Neuronal stem cell (in vitro differentiated cells): ENCODE results near the gene PRDX2.

Source experiments
- DNase-seq: peaks from one replicate; pipeline ENCODE4 v3.0.0-alpha.2; 2013; ENCODE audit warnings: low spot score
- H2AFZ ChIP-seq: one replicate; pipeline ENCODE4 v1.6.1; 2013; ENCODE audit warnings: mild to moderate bottlenecking, low read length, inconsistent platforms
- H2AK5ac ChIP-seq: 2 replicates; pipeline ENCODE4 v1.6.1; 2013; ENCODE audit warnings: low read depth, mild to moderate bottlenecking, inconsistent platforms, low read length, moderate library complexity, mixed read lengths
- H2BK120ac ChIP-seq: 2 replicates; pipeline ENCODE4 v1.6.1; 2013; ENCODE audit warnings: low read depth, mild to moderate bottlenecking, inconsistent platforms, low read length, moderate library complexity, mixed read lengths
- H2BK12ac ChIP-seq: one replicate; pipeline ENCODE4 v1.6.1; 2013; ENCODE audit warnings: low read length, inconsistent platforms
- H2BK15ac ChIP-seq: 2 replicates; pipeline ENCODE4 v1.6.1; 2013; ENCODE audit warnings: mild to moderate bottlenecking, low read length, inconsistent platforms, mixed read lengths
- H2BK5ac ChIP-seq: one replicate; pipeline ENCODE4 v1.6.1; 2013; ENCODE audit warnings: inconsistent platforms, mild to moderate bottlenecking, low read length, moderate library complexity
- H3K14ac ChIP-seq: one replicate; pipeline ENCODE4 v1.6.1; 2013; ENCODE audit warnings: low read length, inconsistent platforms
- H3K18ac ChIP-seq: 2 replicates; pipeline ENCODE4 v1.6.1; 2013; ENCODE audit warnings: low read length, inconsistent platforms
- H3K23ac ChIP-seq: 2 replicates; pipeline ENCODE4 v1.6.1; 2013; ENCODE audit warnings: low read depth, mild to moderate bottlenecking, mixed read lengths, low read length, inconsistent platforms; ENCODE audit not compliant: poor library complexity
- H3K27ac ChIP-seq: replicated peaks from 3 replicates; pipeline ENCODE4 v1.5.1; 2013; ENCODE audit warnings: low read length, inconsistent platforms
- H3K27me3 ChIP-seq, 3 experiments: 2 replicates each; pipeline ENCODE4 v1.6.1; 2013; ENCODE audit warnings: low read length in 3 of 3, mild to moderate bottlenecking in 2 of 3, inconsistent platforms in 1 of 3, low read depth in 1 of 3, mixed read lengths in 1 of 3, moderate library complexity in 1 of 3; ENCODE audit not compliant: control insufficient read depth in 3 of 3, insufficient read depth in 3 of 3
- H3K36me3 ChIP-seq, 2 donors: replicated peaks in 1 of 2; 2 replicates each; pipeline ENCODE4 v1.6.1; 2013; ENCODE audit warnings: low read length in 2 of 2; ENCODE audit not compliant: control insufficient read depth in 2 of 2, insufficient read depth in 2 of 2
- H3K4ac ChIP-seq: 2 replicates; pipeline ENCODE4 v1.6.1; 2013; ENCODE audit warnings: inconsistent platforms, mild to moderate bottlenecking, low read length, moderate library complexity
- H3K4me1 ChIP-seq, 2 donors: 1 replicate in 1 of 2; 2 replicates in 1 of 2; pipeline ENCODE4 v1.6.1; 2013; ENCODE audit warnings: low read length in 2 of 2, low read depth in 1 of 2; ENCODE audit not compliant: control insufficient read depth in 2 of 2, insufficient read depth in 1 of 2
- H3K4me2 ChIP-seq: one replicate; pipeline ENCODE4 v1.6.1; 2013; ENCODE audit warnings: mild to moderate bottlenecking, low read length, inconsistent platforms; ENCODE audit not compliant: insufficient read depth, poor library complexity, severe bottlenecking
- H3K4me3 ChIP-seq, 2 donors: 2 replicates each; pipeline ENCODE4 v1.5.1; 2013; ENCODE audit warnings: low read length in 2 of 2, mild to moderate bottlenecking in 2 of 2, inconsistent platforms in 1 of 2, moderate library complexity in 1 of 2
- H3K79me1 ChIP-seq: one replicate; pipeline ENCODE4 v1.6.1; 2013; ENCODE audit warnings: low read depth, mild to moderate bottlenecking, inconsistent platforms, low read length, moderate library complexity
- H3K9ac ChIP-seq: one replicate; pipeline ENCODE4 v1.6.1; 2013; ENCODE audit warnings: mild to moderate bottlenecking, low read depth, low read length, inconsistent platforms; ENCODE audit not compliant: poor library complexity
- H3K9me3 ChIP-seq, 2 donors: replicated peaks in 1 of 2; 2 replicates each; pipeline versions ENCODE3 to v1.6.1; 2013; ENCODE audit warnings: low read length in 2 of 2, mild to moderate bottlenecking in 2 of 2, inconsistent platforms in 1 of 2, low read depth in 1 of 2, mixed read lengths in 1 of 2, moderate library complexity in 1 of 2; ENCODE audit not compliant: control insufficient read depth in 2 of 2, insufficient read depth in 1 of 2
- H4K8ac ChIP-seq: one replicate; pipeline ENCODE4 v1.6.1; 2013; ENCODE audit warnings: low read depth, mild to moderate bottlenecking, inconsistent platforms, low read length, moderate library complexity
- H4K91ac ChIP-seq: one replicate; pipeline ENCODE4 v1.6.1; 2013; ENCODE audit warnings: low read length, low read depth, mild to moderate bottlenecking, inconsistent platforms; ENCODE audit not compliant: poor library complexity
- WGBS, 2 donors: extraction: QIAGEN DNeasy Blood & Tissue Kit; methylation state at CpG; one replicate each; pipeline ENCODE4 v1.1.7; 2013; ENCODE audit warnings: missing lambda C conversion rate in 2 of 2, mixed read lengths in 1 of 2; ENCODE audit not compliant: insufficient read length in 2 of 2, insufficient replicate concordance in 1 of 2; ENCODE audit errors: extremely low coverage in 2 of 2; 5-methylcytosine and 5-hydroxymethylcytosine counted together

The PRDX2 gene

GRCh38 chr19:12837225-12837624 lies 35.6 kb upstream of the PRDX2 start:
- Histone ChIP-seq H4K8ac (no peak overlapping the region), H4K91ac (no peak overlapping the region), H3K9me3 (no peaks in the 10 kb centered on the region), H3K27ac (no peak overlapping the region), H2BK5ac (no peak overlapping the region), H3K4me3 (no peak overlapping the region), H3K4me1 (peaks cover 14 to 22% of the 10 kb centered on the region in 2 donors), H3K4ac (no peak overlapping the region), H2AK5ac (no peak overlapping the region), H2AFZ (no peak overlapping the region), H3K27me3 (peaks cover 12 to 39% (median 38%) of the 10 kb centered on the region in 3 experiments), H3K4me2 (no peak overlapping the region), H3K23ac (no peak overlapping the region), H3K36me3 (no peaks in the 10 kb centered on the region), H2BK120ac (no peak overlapping the region), H3K14ac (no peak overlapping the region), H2BK15ac (no peak overlapping the region), H3K9ac (no peak overlapping the region), H3K18ac (no peak overlapping the region), H2BK12ac (no peak overlapping the region), H3K79me1 (no peaks in the 10 kb centered on the region)
- no peak for DNase-seq
- no CpG with 5 or more reads among the region's 4 CpGs for WGBS, 2 donors

GRCh38 chr19:12836529-12836863 lies 34.9 kb upstream of the PRDX2 start:
- Histone ChIP-seq H3K36me3 (no peaks in the 10 kb centered on the region), H2BK5ac (no peak overlapping the region), H3K9ac (no peak overlapping the region), H2BK15ac (no peak overlapping the region), H3K27ac (no peak overlapping the region), H3K4me2 (no peak overlapping the region), H3K18ac (no peak overlapping the region), H3K23ac (no peak overlapping the region), H3K4me3 (no peak overlapping the region), H3K14ac (no peak overlapping the region), H3K79me1 (no peaks in the 10 kb centered on the region), H2AFZ (no peak overlapping the region), H2BK12ac (no peak overlapping the region), H4K91ac (no peak overlapping the region), H3K27me3 (peaks cover 12 to 45% (median 45%) of the 10 kb centered on the region in 3 experiments), H3K9me3 (no peaks in the 10 kb centered on the region), H3K4ac (no peak overlapping the region), H2AK5ac (no peak overlapping the region), H4K8ac (no peak overlapping the region), H2BK120ac (no peak overlapping the region), H3K4me1 (peaks cover 13 to 17% of the 10 kb centered on the region in 2 donors)
- WGBS, 2 donors: no CpG with 5 or more reads among the region's 6 CpGs
- no peak for DNase-seq

- DNase-seq: no peak
These were observed 33.6 kb upstream of the PRDX2 start for GRCh38 chr19:12834976-12835757.

GRCh38 chr19:12834566-12834943 lies 33.0 kb upstream of the PRDX2 start, which contains the start of gene RTBDN:
RTBDN (minus strand) TSS chr19:12834579; CDS start chr19:12829979, 4,600 bp downstream.
- peak within 1 kb of the TSS; percentile 49 to 87 for H3K4me3 ChIP-seq
- no peak for DNase-seq
- H2BK15ac ChIP-seq: peak within 1 kb of the TSS; percentile 71
- H3K4me2 ChIP-seq: peak within 1 kb of the TSS; percentile 77
- H3K18ac ChIP-seq: peak within 1 kb of the TSS; percentile 93
- H3K23ac ChIP-seq: peak within 1 kb of the TSS; percentile 81
- H3K14ac ChIP-seq: no peak within 1 kb of the TSS
- H3K4me1 ChIP-seq: peaks cover 10 to 12% of the 10 kb centered on the region in 2 donors
- no peak within 1 kb of the TSS for H3K27ac ChIP-seq
- H2BK120ac ChIP-seq: no peak within 1 kb of the TSS
- peak within 1 kb of the TSS; percentile 64 for H2BK12ac ChIP-seq
- peak within 1 kb of the TSS; percentile 94 for H2AFZ ChIP-seq
- peak within 1 kb of the TSS; percentile 78 for H3K9ac ChIP-seq
- H3K79me1 ChIP-seq: no peaks in the 10 kb centered on the region
- no peak within 1 kb of the TSS for H4K91ac ChIP-seq
- H3K4ac ChIP-seq: no peak within 1 kb of the TSS
- no peaks in the 10 kb centered on the region for H3K9me3 ChIP-seq
- H4K8ac ChIP-seq: no peak within 1 kb of the TSS
- peaks cover 12 to 65% (median 61%) of the 10 kb centered on the region in 3 experiments for H3K27me3 ChIP-seq
- H2BK5ac ChIP-seq: peak within 1 kb of the TSS; percentile 17
- no CpG with 5 or more reads among the region's 20 CpGs for WGBS, 2 donors
- H2AK5ac ChIP-seq: peak within 1 kb of the TSS; percentile 15
- H3K36me3 ChIP-seq: no peaks in the 10 kb centered on the region

More at GRCh38 chr19:12834976-12835757, 33.6 kb upstream of the PRDX2 start:
- Histone ChIP-seq H2AK5ac (no peak overlapping the region), H2AFZ (no peak overlapping the region), H3K18ac (peak overlapping the region; percentile 15), H2BK120ac (no peak overlapping the region), H4K8ac (no peak overlapping the region), H3K79me1 (no peaks in the 10 kb centered on the region), H4K91ac (no peak overlapping the region), H3K14ac (no peak overlapping the region), H3K4me3 (no peak overlapping the region), H3K36me3 (no peaks in the 10 kb centered on the region), H3K4ac (no peak overlapping the region), H2BK12ac (peak overlapping the region; percentile 30), H3K4me2 (peak overlapping the region; percentile 32), H3K23ac (no peak overlapping the region), H3K27me3 (peaks cover 12 to 59% (median 56%) of the 10 kb centered on the region in 3 experiments), H3K9me3 (no peaks in the 10 kb centered on the region), H3K9ac (no peak overlapping the region), H3K4me1 (peaks cover 12 to 13% of the 10 kb centered on the region in 2 donors), H3K27ac (no peak overlapping the region), H2BK15ac (peak overlapping the region; percentile 71), H2BK5ac (peak overlapping the region; percentile 17)
- no CpG with 5 or more reads among the region's 39 CpGs for WGBS, 2 donors
